ENCODE measurements around the gene ALDH3A2.

DNA sequence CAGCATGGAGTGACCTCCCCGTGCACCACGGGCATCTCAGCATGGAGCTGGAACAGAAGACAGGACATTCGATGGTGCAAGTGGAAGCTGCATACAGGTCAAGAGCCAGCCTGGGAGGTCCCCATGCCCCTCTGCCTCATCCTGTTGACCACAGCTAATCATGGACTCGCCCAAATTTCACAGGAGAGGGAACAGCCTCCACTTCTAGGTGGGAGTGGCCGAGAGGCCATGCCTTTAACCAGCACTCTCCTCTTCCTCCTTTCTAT, 71.6 kb downstream of the ALDH3A2 start:
- TF ChIP-seq YY1 (IDR thresholded peaks at IDR 0.05; ENCODE audit: insufficient read depth, insufficient read length) (no peak), ZNF274 (IDR thresholded peaks at IDR 0.05; ENCODE audit: low read depth, low read length) (no peak)
